Measurements from ENCODE around the gene HOXB2. TPM values are rescaled to one million over a fixed set of nuclear protein-coding genes. Genes with fewer than 3 reads are reported as not detected.

The HOXB2 gene
- total and polyA plus RNA-seq, 8 donors = 6.7 to 83.0 (median 12.4) TPM

GRCh38 chr17:48530887-48531272 is 14.0 kb downstream of the HOXB2 start, which contains the start of gene HOXB1:
Gene HOXB1, minus strand, starts transcription at chr17:48531011. Its CDS starts 107 bp downstream, at chr17:48530904.
- Histone ChIP-seq H3K36me3 (no peaks in the 10 kb centered on the region), H3K27ac (no peak within 1 kb of the TSS), H3K9me3 (no peaks in the 10 kb centered on the region), H3K4me3 (no peak within 1 kb of the TSS), H3K27me3 (peaks cover 0 to 59% (median 26%) of the 10 kb centered on the region in 3 donors), H3K4me1 (peaks cover 0 to 8% (median 3%) of the 10 kb centered on the region in 4 donors)
- 66 to 91% (median 72%) methylated on average over 8 to 15 of the region's 15 CpGs for WGBS, 5 donors
- intact Hi-C loops (cut with DNase I; ENCODE audit: low total_unique reads) = no loop called here
- DNase-seq = no peak
- TF ChIP-seq POLR2A (IDR thresholded peaks at IDR 0.05) (no peak), POLR2AphosphoS5 (IDR thresholded peaks at IDR 0.05) (no peak), CTCF (IDR thresholded peaks at IDR 0.05) (no peak), EP300 (IDR thresholded peaks at IDR 0.05) (no peak)

GRCh38 chr17:48530208-48530886 is 14.6 kb downstream of the HOXB2 start:
- Histone ChIP-seq H3K27me3 (peaks cover 0 to 64% (median 28%) of the 10 kb centered on the region in 3 donors), H3K36me3 (no peaks in the 10 kb centered on the region), H3K27ac (no peak overlapping the region), H3K4me3 (no peak overlapping the region), H3K9me3 (no peaks in the 10 kb centered on the region), H3K4me1 (peaks cover 0 to 8% (median 3%) of the 10 kb centered on the region in 4 donors)
- TF ChIP-seq POLR2AphosphoS5 (IDR thresholded peaks at IDR 0.05) = no peak
- no peak for TF ChIP-seq POLR2A (IDR thresholded peaks at IDR 0.05)
- TF ChIP-seq EP300 (IDR thresholded peaks at IDR 0.05) = no peak
- TF ChIP-seq CTCF (IDR thresholded peaks at IDR 0.05) = no peak
- WGBS, 5 donors = 60 to 84% (median 68%) methylated on average over 29 to 37 of the region's 37 CpGs
- no peak for DNase-seq
- intact Hi-C loops (cut with DNase I; ENCODE audit: low total_unique reads) = no loop called here

- no peaks in the 10 kb centered on the region for H3K9me3 ChIP-seq
- peaks cover 0 to 8% (median 3%) of the 10 kb centered on the region in 4 donors for H3K4me1 ChIP-seq
- intact Hi-C loops (cut with DNase I; ENCODE audit: low total_unique reads) = no loop called here
- peaks cover 0 to 71% (median 28%) of the 10 kb centered on the region in 3 donors for H3K27me3 ChIP-seq
- no peak for TF ChIP-seq POLR2A (IDR thresholded peaks at IDR 0.05)
- H3K4me3 ChIP-seq = no peak overlapping the region
- no peak overlapping the region for H3K27ac ChIP-seq
- no peaks in the 10 kb centered on the region for H3K36me3 ChIP-seq
- no peak for DNase-seq
- 69 to 90% (median 83%) methylated on average over 6 to 11 of the region's 11 CpGs for WGBS, 5 donors
These were observed 15.3 kb downstream of the HOXB2 start for GRCh38 chr17:48529683-48530009.

GRCh38 chr17:48528936-48529682 is 15.8 kb downstream of the HOXB2 start:
- no peak overlapping the region for H3K27ac ChIP-seq
- H3K4me3 ChIP-seq = no peak overlapping the region
- H3K36me3 ChIP-seq = no peaks in the 10 kb centered on the region
- intact Hi-C loops (cut with DNase I; ENCODE audit: low total_unique reads) = no loop called here
- no peak for DNase-seq
- peaks cover 0 to 76% (median 31%) of the 10 kb centered on the region in 3 donors for H3K27me3 ChIP-seq
- H3K4me1 ChIP-seq = peaks cover 0 to 8% (median 3%) of the 10 kb centered on the region in 4 donors
- TF ChIP-seq POLR2AphosphoS5 (IDR thresholded peaks at IDR 0.05) = no peak
- no peak for TF ChIP-seq POLR2A (IDR thresholded peaks at IDR 0.05)
- TF ChIP-seq CTCF (IDR thresholded peaks at IDR 0.05) = no peak
- TF ChIP-seq EP300 (IDR thresholded peaks at IDR 0.05) = no peak
- H3K9me3 ChIP-seq = no peaks in the 10 kb centered on the region
- 87 to 93% (median 89%) methylated on average over 7 to 11 of the region's 11 CpGs for WGBS, 5 donors
